Left lobe of liver (tissue), 2 donors: Measurements from ENCODE around the gene CHAF1B. TPM values are rescaled to one million over a fixed set of nuclear protein-coding genes. Genes with fewer than 3 reads are reported as not detected.
"Not testable (repeated sequence)": the region's sequence is repeated elsewhere in the genome, so short reads cannot be mapped to it uniquely, and the experiment has no call there.

Experiments used
- ATAC-seq: fragments of 200-7000 bp; cut with Tn5 transposase; one replicate; pipeline ENCODE4 v1.9.1; 2020; ENCODE audit warnings: mild to moderate bottlenecking, moderate library complexity
- DNase-seq: peaks from one replicate; pipeline ENCODE4 v3.0.0-alpha.2; 2020; ENCODE audit warnings: low spot score
- total RNA-seq: library from RNA; stranded (reverse); gene quantifications from one replicate; pipeline ENCODE4 v1.2.1, GENCODE V29; 2021
- donor health status: DM: no; HTN: no; CAD: no; lungs with moderate emphysema.
- donor health status: DM: no; HTN: yes; CAD: no.

CHAF1B gene
- total RNA-seq = 0.43 TPM

GRCh38 chr21:36385233-36386030 lies at the start of gene CHAF1B:
CHAF1B (plus strand) TSS chr21:36385392; CDS start chr21:36386137, 745 bp downstream.
- ATAC-seq (peak; percentile 96), DNase-seq (peak; percentile 79)

- ATAC-seq (no peak), DNase-seq (no peak)
Observed at GRCh38 chr21:36337099-36337509, 48.1 kb upstream of the CHAF1B start.

GRCh38 chr21:36338975-36339374 lies 46.2 kb upstream of the CHAF1B start:
- DNase-seq (no peak), ATAC-seq (no peak)

- not testable (repeated sequence) for ATAC-seq, DNase-seq
Observed at GRCh38 chr21:36342581-36342980, 42.6 kb upstream of the CHAF1B start.

- DNase-seq = no peak
- no peak for ATAC-seq
Observed at GRCh38 chr21:36344931-36345330, 40.3 kb upstream of the CHAF1B start.

GRCh38 chr21:36347278-36347961 lies 37.8 kb upstream of the CHAF1B start:
- ATAC-seq (no peak), DNase-seq (no peak)

GRCh38 chr21:36347962-36348328 lies 37.2 kb upstream of the CHAF1B start:
- DNase-seq = no peak
- no peak for ATAC-seq

DNA sequence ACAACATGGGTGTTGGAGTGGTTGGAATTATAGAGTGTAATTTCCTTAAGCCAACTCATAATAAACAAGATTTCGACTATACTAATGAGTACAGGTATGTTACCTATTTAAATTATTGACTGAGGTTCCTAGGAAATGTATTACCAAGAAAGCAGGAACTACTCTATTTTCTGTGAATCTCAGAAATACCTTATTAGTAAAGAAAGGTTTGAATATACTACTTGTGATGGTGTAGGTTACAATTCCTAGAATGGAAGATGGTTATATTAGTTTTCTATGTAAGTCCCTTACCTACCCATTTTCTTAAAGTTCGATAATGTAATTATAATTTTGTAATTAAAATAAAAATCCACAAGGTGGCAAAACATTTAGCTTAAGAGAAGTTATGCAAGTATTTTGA lies 35.9 kb upstream of the CHAF1B start:
- ATAC-seq = no peak
- DNase-seq = no peak

GRCh38 chr21:36350282-36350910 lies 34.8 kb upstream of the CHAF1B start:
- ATAC-seq (peak; percentile 15), DNase-seq (no peak)

DNA sequence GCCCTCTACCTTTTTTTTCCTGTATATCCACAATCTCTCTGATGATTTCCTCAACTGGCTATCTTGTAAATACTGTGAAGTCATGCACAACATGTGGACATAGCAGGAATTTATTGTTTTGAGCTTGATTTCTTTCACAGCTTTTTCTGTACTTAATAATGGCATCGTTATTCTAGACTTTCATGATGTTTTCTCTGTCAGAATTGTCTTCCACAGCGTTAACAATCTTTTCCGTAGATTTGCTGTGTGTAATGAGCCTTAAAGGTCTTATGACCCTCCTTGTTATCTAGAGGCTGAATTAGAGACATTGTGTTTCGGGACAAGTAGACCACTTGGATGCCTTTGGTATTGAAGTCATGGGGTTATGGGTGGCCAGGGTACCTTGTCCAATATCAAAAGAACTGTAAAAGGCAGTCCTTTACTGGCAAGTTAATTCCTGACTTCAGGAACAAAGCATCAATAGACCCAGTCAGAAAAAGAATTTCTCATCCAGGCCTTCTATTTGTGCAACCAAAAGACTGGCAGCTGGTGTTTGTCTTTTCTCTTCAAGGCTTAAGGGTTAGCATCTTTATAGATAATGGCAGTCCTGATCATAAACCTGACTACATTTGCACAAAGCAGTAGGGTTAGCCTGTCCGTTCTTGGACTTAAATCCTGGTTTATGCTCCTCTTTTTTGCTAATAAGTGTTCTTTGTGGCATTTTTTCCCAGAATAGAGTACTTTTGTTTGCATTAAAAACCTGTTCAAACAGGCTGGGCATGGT lies 30.1 kb upstream of the CHAF1B start:
- DNase-seq (no peak), ATAC-seq (no peak)

- ATAC-seq = no peak
- no peak for DNase-seq
Observed at GRCh38 chr21:36355868-36356267, 29.3 kb upstream of the CHAF1B start.

GRCh38 chr21:36359185-36359584 lies 26.0 kb upstream of the CHAF1B start:
- no peak for ATAC-seq

DNA sequence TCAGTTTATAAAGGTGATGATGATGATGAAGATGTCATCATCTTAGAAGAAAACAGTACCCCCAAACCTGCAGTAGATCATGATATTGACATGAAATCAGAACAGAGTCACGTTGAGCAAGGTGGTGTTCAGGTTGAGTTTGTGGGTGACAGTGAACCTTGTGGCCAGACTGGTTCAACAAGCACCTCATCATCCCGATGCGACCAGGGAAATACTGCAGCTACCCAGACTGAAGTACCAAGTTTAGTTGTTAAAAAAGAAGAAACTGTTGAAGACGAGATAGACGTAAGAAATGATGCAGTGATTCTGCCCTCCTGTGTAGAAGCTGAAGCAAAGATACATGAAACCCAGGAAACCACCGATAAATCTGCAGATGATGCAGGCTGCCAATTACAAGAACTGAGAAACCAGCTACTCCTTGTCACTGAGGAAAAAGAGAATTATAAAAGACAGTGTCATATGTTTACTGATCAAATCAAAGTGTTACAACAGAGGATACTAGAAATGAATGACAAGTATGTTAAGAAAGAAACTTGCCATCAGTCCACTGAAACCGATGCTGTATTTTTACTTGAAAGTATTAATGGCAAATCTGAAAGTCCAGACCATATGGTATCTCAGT lies 16.0 kb upstream of the CHAF1B start:
- ATAC-seq (no peak), DNase-seq (no peak)

More at GRCh38 chr21:36359185-36359584, 26.0 kb upstream of the CHAF1B start:
- DNase-seq = no peak

DNA sequence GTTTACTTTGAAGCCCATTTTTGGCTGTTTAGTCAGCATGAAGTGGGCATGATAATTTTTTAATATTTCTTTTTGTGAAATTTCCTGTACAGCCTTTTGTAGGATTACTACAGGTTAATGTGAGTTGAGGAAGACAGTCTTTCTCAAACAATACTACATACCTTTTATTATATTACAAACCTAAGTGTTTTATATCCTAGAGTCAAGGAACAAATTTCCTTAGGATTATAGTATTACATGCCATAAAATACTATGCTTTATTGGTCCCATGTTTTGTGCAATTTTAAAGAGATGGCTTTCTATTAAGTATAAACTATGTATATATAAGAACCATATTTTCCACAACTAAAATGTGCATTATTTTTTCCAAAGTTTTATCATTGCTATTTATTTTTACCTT lies 9.2 kb upstream of the CHAF1B start:
- DNase-seq (no peak), ATAC-seq (no peak)

DNA sequence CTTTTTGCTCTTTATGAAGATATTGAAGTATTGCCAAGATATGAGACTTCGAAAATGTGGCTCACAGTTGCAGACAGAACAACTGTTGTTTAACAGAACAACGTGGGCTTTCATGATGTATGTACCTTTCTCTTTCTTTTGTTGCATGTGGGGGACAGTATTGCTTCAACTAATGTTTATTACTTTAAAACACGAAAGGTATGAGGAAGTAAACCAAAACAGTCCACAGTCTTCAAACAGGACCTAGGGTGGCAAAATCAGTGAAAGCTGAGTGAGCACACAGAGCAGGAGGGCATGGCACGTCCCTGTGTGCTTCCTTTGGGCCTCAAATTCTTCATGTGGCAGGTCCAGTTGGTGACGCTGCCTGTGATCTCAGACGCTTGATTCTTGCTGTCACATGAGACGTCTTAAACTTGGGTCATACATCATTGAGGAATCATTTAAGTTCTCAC lies 7.8 kb upstream of the CHAF1B start:
- DNase-seq (no peak), ATAC-seq (no peak)

GRCh38 chr21:36379251-36379650 lies 5.9 kb upstream of the CHAF1B start:
- ATAC-seq (no peak), DNase-seq (no peak)

GRCh38 chr21:36381841-36382589 lies 3.2 kb upstream of the CHAF1B start:
- DNase-seq (no peak), ATAC-seq (no peak)

- ATAC-seq = not testable (repeated sequence)
- DNase-seq = peak; percentile 33
Observed at GRCh38 chr21:36382722-36383121, 2.5 kb upstream of the CHAF1B start.

GRCh38 chr21:36384885-36385232 lies 333 bp upstream of the CHAF1B start:
- DNase-seq = no peak
- no peak for ATAC-seq
